SK-N-SH treated with all-trans-retinoic acid at 6 μM for 48 hours (cell line): ENCODE data around the gene PROM1.
A peak's percentile ranks its signal among the peaks of the same experiment; 100 is the strongest.

ENCODE experiments used
- ATAC-seq: fragments of 200-7000 bp; cut with Tn5 transposase; 3 replicates; pipeline ENCODE4 v1.9.1; 2020; ENCODE audit warnings: mild to moderate bottlenecking, moderate library complexity
- ARNTL ChIP-seq: fragments of 450-650 bp; formaldehyde crosslinking; IDR thresholded peaks from 2 replicates; pipeline ENCODE4 v1.5.0; 2020; ENCODE audit warnings: low read depth, mild to moderate bottlenecking, moderate library complexity, borderline replicate concordance
- BACH2 ChIP-seq: fragments of 250-450 bp; sonication (Bioruptor Pico); IDR thresholded peaks from 2 replicates; pipeline ENCODE4 v1.9.0; 2021; ENCODE audit warnings: mild to moderate bottlenecking, borderline replicate concordance
- CSDC2 ChIP-seq: fragments of 250-450 bp; sonication (Bioruptor Pico); IDR thresholded peaks from 2 replicates; pipeline ENCODE4 v1.5.0; 2020; ENCODE audit warnings: mild to moderate bottlenecking, moderate library complexity
- GLIS3 ChIP-seq: fragments of 250-450 bp; sonication (Bioruptor Pico); IDR thresholded peaks from 2 replicates; pipeline ENCODE4 v1.5.0; 2020; ENCODE audit warnings: mild to moderate bottlenecking, moderate library complexity
- ISL1 ChIP-seq: fragments of 250-450 bp; sonication (Bioruptor Pico); IDR thresholded peaks from 2 replicates; pipeline ENCODE4 v2.1.2; 2022; ENCODE audit warnings: mild to moderate bottlenecking, moderate library complexity
- PPARA ChIP-seq: fragments of 250-450 bp; sonication (Bioruptor Pico); IDR thresholded peaks from 2 replicates; pipeline ENCODE4 v1.5.0; 2020; ENCODE audit warnings: mild to moderate bottlenecking, borderline replicate concordance
- RARB ChIP-seq: fragments of 250-450 bp; sonication (Bioruptor Pico); IDR thresholded peaks from 2 replicates; pipeline ENCODE4 v1.8.0; 2021; ENCODE audit warnings: mild to moderate bottlenecking, moderate library complexity
- SNAI2 ChIP-seq: fragments of 250-450 bp; sonication (Bioruptor Pico); IDR thresholded peaks from 2 replicates; pipeline ENCODE4 v1.5.0; 2020; ENCODE audit warnings: mild to moderate bottlenecking, moderate library complexity
- TCF4 ChIP-seq: fragments of 250-450 bp; sonication (Bioruptor Pico); IDR thresholded peaks from 2 replicates; pipeline ENCODE4 v1.8.0; 2021; ENCODE audit warnings: mild to moderate bottlenecking, moderate library complexity, borderline replicate concordance
- TOX ChIP-seq: fragments of 250-450 bp; sonication (Bioruptor Pico); IDR thresholded peaks from 2 replicates; pipeline ENCODE4 v1.8.0; 2021; ENCODE audit warnings: mild to moderate bottlenecking, moderate library complexity, borderline replicate concordance
- ZC3H10 ChIP-seq: fragments of 250-450 bp; sonication (Bioruptor Pico); IDR thresholded peaks from 2 replicates; pipeline ENCODE4 v1.5.1; 2021; ENCODE audit warnings: mild to moderate bottlenecking, moderate library complexity
- ZFP3 ChIP-seq: fragments of 250-450 bp; sonication (Bioruptor Pico); IDR thresholded peaks from 2 replicates; pipeline ENCODE4 v1.5.0; 2020; ENCODE audit warnings: mild to moderate bottlenecking, moderate library complexity
- ZNF565 ChIP-seq: fragments of 450-650 bp; formaldehyde crosslinking; conservative IDR thresholded peaks from 2 replicates; pipeline ENCODE4 v1.5.0; 2020; ENCODE audit warnings: low read depth, mild to moderate bottlenecking, moderate library complexity
- ZNF70 ChIP-seq: fragments of 450-650 bp; formaldehyde crosslinking; IDR thresholded peaks from 2 replicates; pipeline ENCODE4 v1.5.0; 2020; ENCODE audit warnings: mild to moderate bottlenecking, moderate library complexity
- ZNF8 ChIP-seq: fragments of 450-650 bp; formaldehyde crosslinking; IDR thresholded peaks from 2 replicates; pipeline ENCODE4 v1.5.0; 2020; ENCODE audit warnings: mild to moderate bottlenecking, moderate library complexity
- TF ChIP-seq, protein P1 (sequence below): fragments of 250-450 bp; sonication (Bioruptor Pico); IDR thresholded peaks from 2 replicates; pipeline ENCODE4 v1.5.0; 2020; ENCODE audit warnings: mild to moderate bottlenecking, moderate library complexity
- TF ChIP-seq, protein P2 (sequence below): fragments of 250-450 bp; sonication (Bioruptor Pico); IDR thresholded peaks from 2 replicates; pipeline ENCODE4 v1.5.1; 2021; ENCODE audit warnings: mild to moderate bottlenecking, moderate library complexity
- TF ChIP-seq, protein P3 (sequence below): fragments of 250-450 bp; sonication (Bioruptor Pico); IDR thresholded peaks from 2 replicates; pipeline ENCODE4 v1.8.0; 2020; ENCODE audit warnings: mild to moderate bottlenecking, moderate library complexity, borderline replicate concordance
- TF ChIP-seq, protein P4 (sequence below): fragments of 250-450 bp; sonication (Bioruptor Pico); IDR thresholded peaks from 2 replicates; pipeline ENCODE4 v1.5.1; 2020; ENCODE audit warnings: low read depth, mild to moderate bottlenecking, moderate library complexity
- TF ChIP-seq, protein P5 (sequence below): fragments of 250-450 bp; sonication (Bioruptor Pico); IDR thresholded peaks from 2 replicates; pipeline ENCODE4 v1.8.0; 2021; ENCODE audit warnings: low read depth, mild to moderate bottlenecking, moderate library complexity, borderline replicate concordance

The PROM1 gene

DNA sequence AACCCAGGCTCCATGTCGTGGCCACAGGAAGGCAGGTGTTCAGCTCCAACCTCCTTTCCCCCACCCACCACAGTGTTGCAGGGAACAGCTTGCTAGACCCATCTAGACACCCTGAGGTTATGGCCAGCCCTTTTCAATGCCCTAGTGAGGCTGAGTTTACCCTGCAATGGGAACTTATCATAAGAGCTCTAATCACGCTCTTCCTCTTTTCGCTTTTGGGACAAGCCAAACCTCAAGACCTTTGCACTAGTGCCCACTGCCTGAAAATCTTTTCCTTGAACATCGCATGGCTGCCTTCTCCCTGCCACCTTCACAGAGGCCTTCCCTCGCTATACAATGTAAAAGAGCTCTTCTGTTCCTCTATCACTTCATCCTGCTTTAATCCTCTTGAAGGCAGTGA is 118.5 kb downstream of the PROM1 start:
- no peak for ATAC-seq
- TF ChIP-seq ZFP3 (CRISPR knock-in tag) (no peak), PPARA (CRISPR knock-in tag) (no peak), ARNTL (CRISPR knock-in tag) (no peak), TOX (CRISPR knock-in tag) (no peak), GLIS3 (CRISPR knock-in tag) (no peak), RARB (CRISPR knock-in tag) (no peak), TCF4 (CRISPR knock-in tag) (no peak), SNAI2 (CRISPR knock-in tag) (no peak), ZNF565 (CRISPR knock-in tag) (no peak), ZC3H10 (CRISPR knock-in tag) (no peak), BACH2 (CRISPR knock-in tag) (no peak)
- TF ChIP-seq, protein P1, sequence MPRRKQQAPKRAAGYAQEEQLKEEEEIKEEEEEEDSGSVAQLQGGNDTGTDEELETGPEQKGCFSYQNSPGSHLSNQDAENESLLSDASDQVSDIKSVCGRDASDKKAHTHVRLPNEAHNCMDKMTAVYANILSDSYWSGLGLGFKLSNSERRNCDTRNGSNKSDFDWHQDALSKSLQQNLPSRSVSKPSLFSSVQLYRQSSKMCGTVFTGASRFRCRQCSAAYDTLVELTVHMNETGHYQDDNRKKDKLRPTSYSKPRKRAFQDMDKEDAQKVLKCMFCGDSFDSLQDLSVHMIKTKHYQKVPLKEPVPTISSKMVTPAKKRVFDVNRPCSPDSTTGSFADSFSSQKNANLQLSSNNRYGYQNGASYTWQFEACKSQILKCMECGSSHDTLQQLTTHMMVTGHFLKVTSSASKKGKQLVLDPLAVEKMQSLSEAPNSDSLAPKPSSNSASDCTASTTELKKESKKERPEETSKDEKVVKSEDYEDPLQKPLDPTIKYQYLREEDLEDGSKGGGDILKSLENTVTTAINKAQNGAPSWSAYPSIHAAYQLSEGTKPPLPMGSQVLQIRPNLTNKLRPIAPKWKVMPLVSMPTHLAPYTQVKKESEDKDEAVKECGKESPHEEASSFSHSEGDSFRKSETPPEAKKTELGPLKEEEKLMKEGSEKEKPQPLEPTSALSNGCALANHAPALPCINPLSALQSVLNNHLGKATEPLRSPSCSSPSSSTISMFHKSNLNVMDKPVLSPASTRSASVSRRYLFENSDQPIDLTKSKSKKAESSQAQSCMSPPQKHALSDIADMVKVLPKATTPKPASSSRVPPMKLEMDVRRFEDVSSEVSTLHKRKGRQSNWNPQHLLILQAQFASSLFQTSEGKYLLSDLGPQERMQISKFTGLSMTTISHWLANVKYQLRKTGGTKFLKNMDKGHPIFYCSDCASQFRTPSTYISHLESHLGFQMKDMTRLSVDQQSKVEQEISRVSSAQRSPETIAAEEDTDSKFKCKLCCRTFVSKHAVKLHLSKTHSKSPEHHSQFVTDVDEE (CRISPR knock-in tag): no peak
- TF ChIP-seq, protein P2, sequence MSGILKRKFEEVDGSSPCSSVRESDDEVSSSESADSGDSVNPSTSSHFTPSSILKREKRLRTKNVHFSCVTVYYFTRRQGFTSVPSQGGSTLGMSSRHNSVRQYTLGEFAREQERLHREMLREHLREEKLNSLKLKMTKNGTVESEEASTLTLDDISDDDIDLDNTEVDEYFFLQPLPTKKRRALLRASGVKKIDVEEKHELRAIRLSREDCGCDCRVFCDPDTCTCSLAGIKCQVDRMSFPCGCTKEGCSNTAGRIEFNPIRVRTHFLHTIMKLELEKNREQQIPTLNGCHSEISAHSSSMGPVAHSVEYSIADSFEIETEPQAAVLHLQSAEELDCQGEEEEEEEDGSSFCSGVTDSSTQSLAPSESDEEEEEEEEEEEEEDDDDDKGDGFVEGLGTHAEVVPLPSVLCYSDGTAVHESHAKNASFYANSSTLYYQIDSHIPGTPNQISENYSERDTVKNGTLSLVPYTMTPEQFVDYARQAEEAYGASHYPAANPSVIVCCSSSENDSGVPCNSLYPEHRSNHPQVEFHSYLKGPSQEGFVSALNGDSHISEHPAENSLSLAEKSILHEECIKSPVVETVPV (CRISPR knock-in tag): no peak
- TF ChIP-seq, protein P3, sequence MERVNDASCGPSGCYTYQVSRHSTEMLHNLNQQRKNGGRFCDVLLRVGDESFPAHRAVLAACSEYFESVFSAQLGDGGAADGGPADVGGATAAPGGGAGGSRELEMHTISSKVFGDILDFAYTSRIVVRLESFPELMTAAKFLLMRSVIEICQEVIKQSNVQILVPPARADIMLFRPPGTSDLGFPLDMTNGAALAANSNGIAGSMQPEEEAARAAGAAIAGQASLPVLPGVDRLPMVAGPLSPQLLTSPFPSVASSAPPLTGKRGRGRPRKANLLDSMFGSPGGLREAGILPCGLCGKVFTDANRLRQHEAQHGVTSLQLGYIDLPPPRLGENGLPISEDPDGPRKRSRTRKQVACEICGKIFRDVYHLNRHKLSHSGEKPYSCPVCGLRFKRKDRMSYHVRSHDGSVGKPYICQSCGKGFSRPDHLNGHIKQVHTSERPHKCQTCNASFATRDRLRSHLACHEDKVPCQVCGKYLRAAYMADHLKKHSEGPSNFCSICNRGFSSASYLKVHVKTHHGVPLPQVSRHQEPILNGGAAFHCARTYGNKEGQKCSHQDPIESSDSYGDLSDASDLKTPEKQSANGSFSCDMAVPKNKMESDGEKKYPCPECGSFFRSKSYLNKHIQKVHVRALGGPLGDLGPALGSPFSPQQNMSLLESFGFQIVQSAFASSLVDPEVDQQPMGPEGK (CRISPR knock-in tag): no peak

DNA sequence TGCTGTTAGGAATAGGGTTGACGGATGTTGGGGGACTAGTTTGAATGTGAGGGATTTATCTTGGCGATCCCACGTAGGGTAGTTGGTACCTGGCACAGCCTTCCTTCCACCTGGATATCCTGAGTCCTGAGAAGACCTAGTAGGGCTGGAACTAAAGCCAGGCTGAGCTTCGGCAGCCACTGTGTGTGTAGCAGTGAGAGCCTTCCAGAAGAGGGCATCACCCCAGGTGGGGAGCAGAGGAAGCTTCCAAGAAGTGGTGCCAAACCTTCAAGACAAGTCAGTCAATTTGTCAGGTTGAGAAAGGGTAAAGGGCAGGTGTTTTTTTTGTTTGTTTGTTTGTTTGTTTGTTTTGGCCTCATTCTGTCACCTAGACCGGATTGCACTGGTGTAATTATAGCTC is 119.7 kb downstream of the PROM1 start:
- 0 out of 3 replicates have a peak, but pooled peaks have one; percentile 29 for ATAC-seq
- TF ChIP-seq ARNTL (CRISPR knock-in tag): no peak
- TF ChIP-seq GLIS3 (CRISPR knock-in tag): no peak
- no peak for TF ChIP-seq ISL1 (CRISPR knock-in tag)
- TF ChIP-seq ZFP3 (CRISPR knock-in tag): no peak
- no peak for TF ChIP-seq BACH2 (CRISPR knock-in tag)

DNA sequence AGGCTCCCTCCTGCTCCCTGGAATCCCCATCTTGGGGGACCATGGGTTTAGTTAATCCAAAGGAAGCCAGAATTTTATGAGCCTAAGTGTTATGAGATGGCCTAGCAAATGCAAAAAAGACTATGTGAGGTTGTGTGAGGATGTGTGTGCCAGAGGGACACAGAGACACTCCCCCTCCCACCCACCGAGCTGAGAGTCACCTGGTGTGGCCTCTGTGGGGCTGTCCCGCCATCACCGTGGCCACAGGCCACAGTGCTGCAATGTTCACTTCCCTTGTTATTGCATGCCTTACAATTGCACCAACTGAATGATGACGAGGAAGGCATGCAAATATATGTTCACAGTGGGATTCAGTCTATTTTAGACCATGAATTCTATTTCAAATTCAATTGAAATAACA is 120.2 kb downstream of the PROM1 start:
- no peak for TF ChIP-seq ZNF70 (CRISPR knock-in tag)
- TF ChIP-seq, protein P4, sequence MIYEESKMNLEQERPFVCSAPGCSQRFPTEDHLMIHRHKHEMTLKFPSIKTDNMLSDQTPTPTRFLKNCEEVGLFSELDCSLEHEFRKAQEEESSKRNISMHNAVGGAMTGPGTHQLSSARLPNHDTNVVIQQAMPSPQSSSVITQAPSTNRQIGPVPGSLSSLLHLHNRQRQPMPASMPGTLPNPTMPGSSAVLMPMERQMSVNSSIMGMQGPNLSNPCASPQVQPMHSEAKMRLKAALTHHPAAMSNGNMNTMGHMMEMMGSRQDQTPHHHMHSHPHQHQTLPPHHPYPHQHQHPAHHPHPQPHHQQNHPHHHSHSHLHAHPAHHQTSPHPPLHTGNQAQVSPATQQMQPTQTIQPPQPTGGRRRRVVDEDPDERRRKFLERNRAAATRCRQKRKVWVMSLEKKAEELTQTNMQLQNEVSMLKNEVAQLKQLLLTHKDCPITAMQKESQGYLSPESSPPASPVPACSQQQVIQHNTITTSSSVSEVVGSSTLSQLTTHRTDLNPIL (CRISPR knock-in tag): no peak
- ATAC-seq: no peak

DNA sequence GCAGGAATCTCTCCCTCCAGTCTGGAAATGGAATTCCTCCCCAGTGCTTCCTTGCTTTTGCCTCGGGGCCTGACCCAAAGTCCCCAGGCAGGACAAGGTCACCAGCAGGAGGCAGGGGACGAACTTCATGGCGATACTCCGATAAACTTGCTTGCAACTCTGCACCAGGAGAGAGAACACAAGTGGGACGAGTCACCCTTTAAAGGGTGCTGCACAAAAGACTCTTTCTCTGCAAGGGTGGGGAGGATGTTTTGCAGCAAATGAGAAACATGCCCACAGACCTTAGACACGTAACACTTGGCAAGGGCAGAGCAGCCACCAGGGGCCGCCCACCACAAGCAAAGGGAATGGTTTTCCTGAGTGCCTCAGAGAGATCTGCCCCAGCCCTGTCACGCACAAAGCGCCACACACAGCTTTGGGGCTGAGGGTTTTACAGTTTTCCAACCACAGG is 120.8 kb downstream of the PROM1 start, which contains the start of gene FGFBP2:
Gene FGFBP2 (minus strand): TSS at position 175 of the 451 bp plus-strand sequence. CDS start 46 bp downstream, at position 129.
- TF ChIP-seq, protein P5, sequence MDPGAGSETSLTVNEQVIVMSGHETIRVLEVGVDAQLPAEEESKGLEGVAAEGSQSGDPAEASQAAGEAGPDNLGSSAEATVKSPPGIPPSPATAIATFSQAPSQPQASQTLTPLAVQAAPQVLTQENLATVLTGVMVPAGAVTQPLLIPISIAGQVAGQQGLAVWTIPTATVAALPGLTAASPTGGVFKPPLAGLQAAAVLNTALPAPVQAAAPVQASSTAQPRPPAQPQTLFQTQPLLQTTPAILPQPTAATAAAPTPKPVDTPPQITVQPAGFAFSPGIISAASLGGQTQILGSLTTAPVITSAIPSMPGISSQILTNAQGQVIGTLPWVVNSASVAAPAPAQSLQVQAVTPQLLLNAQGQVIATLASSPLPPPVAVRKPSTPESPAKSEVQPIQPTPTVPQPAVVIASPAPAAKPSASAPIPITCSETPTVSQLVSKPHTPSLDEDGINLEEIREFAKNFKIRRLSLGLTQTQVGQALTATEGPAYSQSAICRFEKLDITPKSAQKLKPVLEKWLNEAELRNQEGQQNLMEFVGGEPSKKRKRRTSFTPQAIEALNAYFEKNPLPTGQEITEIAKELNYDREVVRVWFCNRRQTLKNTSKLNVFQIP (CRISPR knock-in tag): no peak
- no peak for TF ChIP-seq TCF4 (CRISPR knock-in tag)
- no peak for TF ChIP-seq ISL1 (CRISPR knock-in tag)
- no peak for TF ChIP-seq TOX (CRISPR knock-in tag)
- no peak for TF ChIP-seq CSDC2 (CRISPR knock-in tag)
- no peak for TF ChIP-seq SNAI2 (CRISPR knock-in tag)
- TF ChIP-seq RARB (CRISPR knock-in tag): no peak
- TF ChIP-seq ZNF8 (CRISPR knock-in tag): no peak
- peak; percentile 97 for ATAC-seq
